HG03108 (cell line): ENCODE data around the gene NAP1L5.
A peak's percentile ranks its signal among the peaks of the same experiment; 100 is the strongest.

Experiments
- ATAC-seq: cut with Tn5 transposase; IDR thresholded peaks from one replicate; pipeline ENCODE4 v1.9.1; 2021; ENCODE audit warnings: moderate library complexity; ENCODE audit not compliant: unreplicated experiment

NAP1L5 gene, protein sequence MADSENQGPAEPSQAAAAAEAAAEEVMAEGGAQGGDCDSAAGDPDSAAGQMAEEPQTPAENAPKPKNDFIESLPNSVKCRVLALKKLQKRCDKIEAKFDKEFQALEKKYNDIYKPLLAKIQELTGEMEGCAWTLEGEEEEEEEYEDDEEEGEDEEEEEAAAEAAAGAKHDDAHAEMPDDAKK

DNA sequence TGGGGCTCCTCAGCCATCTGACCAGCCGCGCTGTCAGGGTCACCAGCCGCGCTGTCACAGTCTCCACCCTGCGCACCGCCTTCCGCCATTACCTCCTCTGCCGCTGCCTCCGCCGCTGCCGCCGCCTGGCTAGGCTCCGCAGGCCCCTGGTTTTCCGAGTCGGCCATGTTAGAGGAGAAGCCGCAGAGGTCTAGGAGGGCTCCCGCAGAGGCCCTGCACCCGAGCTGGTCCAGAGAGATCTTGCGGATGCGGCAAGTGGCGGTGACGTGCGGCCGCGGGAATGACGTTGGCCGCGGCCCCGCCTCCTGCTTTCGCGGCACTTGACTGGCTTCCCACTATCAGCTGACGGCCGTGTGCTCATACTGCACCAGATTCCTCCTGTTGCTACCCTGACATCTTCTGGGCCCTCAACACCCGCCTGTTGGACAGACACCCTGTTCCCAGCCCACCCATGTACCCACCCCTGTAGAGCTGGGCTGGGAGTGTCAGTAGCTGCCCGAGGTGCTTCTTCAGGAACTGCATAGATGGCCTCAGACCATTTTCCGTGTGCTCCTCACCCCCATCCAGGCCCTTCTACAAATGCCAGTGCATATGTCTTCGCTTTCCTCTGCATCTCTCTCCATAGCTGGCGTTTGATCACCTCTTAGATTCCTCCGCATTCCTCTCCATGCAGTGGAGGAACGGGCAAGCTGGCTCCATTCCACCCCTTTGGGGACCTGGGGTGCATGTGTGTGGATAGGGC is at the start of gene NAP1L5:
TSS of gene NAP1L5 (minus strand) at position 242 of the 742 bp plus-strand sequence. CDS start at position 167, 75 bp downstream.
- ATAC-seq: peak; percentile 86

DNA sequence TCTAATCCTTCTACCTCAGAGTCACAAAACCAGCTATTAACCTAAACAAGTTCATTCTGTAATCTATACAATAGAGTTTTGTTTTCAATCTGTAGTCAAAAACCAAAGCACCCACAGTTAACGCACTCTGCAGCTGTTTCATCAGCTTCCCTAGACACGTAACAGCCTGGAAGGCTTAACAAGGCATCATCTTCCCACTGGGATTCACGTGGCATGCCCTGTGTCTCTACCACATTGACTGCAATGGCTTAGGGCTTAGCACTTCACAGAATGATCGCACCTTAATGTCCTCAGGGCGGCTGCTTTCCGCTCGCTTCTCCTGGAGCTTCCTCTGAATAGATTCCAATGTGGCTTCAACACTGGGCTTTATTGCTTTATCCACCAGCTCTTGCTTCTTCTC is 49.7 kb upstream of the NAP1L5 start:
- ATAC-seq: no peak

DNA sequence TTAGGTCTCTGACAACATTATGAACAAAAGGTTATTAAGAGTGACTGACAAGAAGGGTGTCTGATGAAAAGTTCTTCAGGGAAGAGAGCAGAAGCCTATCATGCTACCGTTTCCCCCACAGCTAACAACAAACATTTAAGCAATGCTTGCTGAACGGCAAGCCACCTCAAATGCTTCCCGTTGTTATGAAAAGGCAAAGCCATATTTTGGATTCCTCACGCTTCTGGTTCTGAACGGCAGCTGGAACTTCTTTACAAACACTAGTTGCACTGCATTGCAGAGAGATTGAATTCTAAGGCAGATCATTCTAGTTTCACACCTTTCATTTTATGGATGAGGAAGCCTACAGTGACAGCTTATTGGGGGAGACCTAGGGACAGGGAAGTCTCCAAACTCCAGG is 48.6 kb upstream of the NAP1L5 start:
- ATAC-seq: no peak

DNA sequence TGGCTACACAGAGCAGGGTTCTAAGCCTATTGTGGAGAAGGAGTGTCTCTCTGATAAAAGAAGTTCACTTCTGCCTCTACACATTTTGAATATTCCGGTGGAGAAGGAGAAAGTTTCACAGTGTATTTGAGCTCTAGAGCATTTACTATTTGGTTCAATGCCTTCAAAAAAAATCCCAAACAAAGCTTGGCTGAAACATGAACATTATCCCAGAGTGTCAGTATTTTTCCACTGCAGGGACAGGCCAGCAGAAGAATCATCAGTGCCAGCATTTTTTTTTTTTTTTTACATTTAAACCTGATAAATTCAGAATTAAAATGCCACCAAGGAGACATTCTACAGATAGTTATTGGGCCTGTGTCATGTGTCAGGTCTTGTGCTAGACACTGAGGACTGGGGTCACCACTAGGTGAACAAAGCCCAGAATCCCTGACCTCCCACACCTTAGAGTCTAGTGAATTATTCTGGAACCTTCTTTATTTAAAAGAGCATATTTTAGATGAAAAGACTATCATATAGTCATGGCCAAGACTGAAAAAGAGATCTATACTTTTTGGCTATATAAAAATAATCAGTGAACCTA is 48.0 kb upstream of the NAP1L5 start:
- no peak for ATAC-seq

DNA sequence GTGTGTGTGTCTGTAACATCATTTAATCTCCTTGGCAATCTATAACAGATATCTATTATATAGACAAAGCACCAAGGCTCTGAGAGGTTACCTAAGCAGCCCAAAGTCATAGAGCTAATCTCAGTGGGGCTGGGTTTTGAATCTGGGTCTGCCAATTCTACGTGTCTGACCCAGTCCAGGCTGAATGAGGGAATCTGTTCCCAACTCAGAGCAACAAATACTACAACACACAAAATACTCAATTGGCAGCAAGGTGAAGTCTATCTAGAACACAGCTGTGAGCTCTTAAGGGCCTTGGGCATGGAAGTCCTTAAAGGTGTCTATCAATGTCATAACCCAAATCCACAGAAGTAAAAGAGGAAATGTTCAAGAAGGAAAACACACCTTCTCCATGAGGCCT is 47.5 kb upstream of the NAP1L5 start:
- no peak for ATAC-seq

DNA sequence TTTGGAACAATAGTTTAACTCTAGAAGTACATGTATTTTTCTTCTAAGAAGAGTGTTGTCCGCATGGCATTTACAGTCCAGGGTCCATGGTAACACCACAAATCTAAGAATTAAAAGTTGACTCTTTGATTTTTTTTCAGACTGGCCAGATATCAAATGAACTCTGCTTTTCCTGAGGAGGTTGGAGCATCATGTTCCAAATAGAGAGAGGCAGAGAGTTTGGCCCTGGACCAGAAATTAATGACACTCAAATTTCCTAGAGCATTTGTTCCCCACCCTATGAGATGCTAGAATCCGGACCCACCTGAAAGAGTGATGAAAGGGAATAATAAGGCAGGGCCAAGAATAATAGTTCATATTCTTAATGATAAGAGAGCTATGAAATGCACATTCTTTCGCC is 47.0 kb upstream of the NAP1L5 start:
- no peak for ATAC-seq

DNA sequence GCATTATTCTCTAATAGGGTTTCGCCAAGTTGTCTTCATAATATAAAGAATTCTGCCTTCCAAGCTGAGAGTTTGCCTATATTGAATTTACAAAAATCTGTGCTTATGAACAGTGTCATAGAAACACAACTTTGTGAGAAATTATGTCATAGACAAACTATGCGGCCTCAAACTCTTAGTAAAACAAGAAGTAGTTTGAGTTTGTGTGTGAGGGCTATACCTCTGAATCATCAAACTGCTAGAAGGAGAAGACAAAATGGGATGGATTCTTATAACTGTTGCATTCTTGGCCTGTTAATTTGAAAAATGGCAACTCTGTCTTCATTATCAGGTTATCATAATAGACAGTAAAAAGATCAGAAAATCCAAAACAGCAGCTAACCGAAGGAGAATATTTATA is 46.1 kb upstream of the NAP1L5 start:
- ATAC-seq: no peak

DNA sequence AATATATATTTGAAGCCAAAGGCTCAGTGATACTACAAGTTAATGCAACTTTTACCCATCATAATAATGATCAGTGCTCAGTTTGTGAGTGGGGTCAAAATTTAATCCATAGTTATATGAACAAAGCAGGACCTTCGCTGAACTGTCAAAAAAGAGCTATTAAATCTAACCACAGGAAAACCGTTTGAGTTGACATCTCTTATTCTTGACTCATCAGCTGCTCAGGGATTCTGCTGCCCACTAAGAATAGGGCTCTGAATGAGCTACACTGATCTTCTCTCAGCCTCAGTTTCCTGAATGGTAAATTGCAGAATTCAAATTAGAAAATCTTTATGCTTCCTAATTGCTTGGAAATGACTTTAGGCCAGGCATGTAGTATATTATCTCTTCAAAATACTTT is 44.9 kb upstream of the NAP1L5 start:
- ATAC-seq: no peak

DNA sequence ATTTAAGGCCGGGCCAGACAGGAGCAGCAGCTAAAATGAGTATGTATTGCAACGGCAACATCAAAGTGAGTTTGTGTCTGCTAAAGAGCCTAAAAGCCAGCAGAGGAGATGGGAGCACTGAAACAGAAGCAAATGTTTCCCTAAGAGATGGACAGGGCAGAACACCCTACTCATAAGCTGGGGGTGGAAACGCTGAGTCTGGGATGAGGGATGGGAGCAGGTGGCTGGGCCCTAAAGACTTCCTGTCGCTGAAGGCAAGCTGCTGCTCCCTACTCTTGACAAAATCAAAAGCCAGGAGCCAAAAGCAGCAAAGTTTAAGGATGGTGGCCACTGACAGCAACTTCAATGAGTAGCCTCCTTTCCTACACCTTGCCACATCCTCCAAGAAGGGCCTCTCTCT is 40.6 kb upstream of the NAP1L5 start:
- ATAC-seq: no peak

DNA sequence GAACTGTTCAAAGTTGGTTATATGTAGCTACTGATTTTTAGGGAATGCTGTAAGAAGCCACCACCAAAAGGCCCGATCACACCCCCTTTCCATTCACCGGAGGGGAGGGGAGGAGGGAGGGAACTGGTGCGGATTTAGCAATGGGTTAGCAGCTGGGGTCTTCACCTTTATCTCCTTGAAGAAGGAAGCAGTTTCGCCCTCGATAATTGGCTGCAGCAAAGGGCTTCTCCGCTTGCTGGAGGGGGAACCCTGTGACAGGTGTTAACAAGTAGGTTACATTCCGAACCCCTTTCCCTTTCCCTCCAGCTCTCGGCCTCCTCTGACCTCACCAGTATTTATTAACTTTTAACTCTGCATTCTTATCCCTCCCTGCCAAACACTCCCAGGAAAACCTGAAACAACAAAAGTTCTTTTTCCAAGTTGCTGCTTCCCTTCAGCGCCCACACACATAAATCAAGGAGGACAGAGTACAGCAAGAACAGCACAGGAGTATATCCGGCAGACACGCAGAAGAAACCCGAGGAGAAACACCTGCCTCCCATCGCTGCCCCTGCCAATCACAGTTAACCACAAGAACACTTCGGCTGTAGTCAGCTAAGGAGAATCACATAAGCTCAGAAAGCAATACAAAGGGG is 39.8 kb upstream of the NAP1L5 start:
- peak; percentile 95 for ATAC-seq

DNA sequence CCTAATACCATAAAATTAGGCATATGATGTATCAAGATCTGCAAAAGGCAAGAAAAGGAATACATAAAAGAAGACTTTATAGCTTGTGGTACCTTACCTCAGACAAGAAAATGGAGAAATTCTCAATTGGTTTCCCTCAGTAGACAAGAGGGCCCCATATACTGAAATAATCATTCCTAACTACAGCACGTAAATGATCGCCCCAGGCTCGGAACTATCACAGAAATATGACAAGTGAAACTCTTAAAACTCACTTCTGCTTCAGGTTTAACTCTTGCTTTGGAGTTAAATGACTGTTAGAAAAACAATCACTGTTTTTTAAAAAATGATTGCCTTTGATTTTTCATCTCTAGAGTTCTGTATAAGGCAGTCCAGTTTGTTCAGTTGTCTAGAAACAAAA is 38.6 kb upstream of the NAP1L5 start:
- ATAC-seq: no peak

DNA sequence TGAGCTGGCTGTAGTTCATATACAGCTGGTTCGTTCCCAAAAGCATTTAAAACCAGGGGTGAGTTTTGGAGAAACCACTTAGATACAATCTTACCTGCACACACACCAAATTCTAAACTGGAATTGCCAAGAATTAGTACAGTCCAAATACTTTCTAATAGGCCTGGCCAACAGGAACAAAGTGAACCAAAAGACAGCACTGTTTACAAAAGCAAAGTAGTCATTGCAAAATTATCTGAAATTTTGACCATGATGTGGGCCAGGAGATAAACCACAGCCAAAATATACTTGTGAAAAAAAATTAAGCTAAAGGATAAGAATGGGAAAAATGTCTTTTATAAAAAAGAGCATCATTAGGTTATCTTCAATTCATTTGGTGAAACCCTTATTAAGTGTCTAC is 37.9 kb upstream of the NAP1L5 start:
- no peak for ATAC-seq

DNA sequence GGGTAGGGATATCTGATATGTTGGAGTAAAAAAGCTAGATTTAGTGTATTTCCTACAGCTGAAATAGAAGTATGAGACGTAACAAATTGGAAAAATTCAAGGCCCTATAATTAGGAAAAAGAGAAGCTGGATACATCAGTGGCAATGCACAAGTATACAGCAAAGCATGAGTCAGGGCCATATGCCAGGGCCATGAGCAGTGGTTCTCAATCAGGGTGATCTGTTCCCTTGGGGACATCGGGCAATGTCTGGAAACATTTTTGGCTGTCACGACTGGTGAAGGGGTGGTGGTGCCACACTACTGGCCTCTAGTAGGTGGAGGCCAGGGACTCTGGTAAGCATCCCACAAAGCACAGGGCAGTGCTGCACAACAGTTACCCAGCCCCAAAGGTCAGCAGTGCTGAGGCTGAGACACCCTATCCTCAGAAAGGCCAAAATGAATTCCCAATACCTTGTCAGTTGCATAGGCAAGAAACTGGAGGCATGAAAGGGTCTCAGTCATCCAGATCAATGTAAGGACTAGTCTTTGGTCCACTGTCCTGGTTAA is 36.8 kb upstream of the NAP1L5 start:
- ATAC-seq: no peak

DNA sequence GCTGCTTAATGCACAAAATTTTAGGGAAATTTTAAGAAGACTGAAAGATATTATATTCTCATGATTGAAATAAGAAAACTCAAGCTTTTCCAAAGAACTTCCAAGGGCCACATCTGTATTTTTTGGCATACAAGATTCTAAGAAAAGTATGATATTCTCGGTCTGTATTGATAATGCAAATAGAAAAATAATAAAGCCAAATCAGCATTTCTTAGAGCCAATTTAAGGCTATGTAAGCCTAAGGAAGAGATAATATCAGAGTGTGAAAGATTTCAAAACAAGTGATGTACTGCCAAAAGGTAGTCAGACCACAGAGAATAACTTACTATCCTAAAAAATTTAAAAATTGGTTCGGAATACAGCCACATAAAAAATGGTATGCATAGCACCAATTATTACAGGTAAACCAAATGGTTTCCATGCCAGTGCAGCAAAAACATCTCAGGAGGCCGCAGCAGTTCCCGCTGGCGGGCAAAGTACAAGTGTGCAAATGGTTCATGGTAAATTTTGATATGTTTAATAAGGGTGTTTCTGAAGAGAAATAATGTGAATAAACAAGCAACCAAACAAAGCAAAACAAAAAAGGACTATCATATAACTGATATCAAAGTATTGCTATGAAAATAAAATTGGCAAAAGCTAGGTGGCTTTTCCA is 35.2 kb upstream of the NAP1L5 start:
- ATAC-seq: no peak

DNA sequence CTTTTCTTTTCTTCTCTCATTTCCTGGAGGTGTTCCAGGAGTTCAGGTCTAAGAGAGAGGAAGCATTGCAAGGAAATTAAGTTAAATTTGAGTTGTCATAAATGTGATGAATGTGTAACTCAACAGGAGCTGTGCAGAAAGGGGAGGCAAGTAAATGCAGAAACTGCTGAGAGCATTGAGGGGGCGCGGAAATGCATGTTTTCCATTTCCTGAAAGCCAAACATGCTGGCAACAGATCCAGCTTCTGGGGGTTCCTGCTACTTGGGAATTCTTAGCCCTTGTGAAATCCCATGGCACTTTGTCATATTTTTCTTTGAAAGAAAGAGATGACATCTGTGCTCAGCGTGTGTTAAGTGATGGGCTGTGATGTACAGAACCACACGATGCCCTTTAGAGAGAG is 33.8 kb upstream of the NAP1L5 start:
- ATAC-seq: no peak

DNA sequence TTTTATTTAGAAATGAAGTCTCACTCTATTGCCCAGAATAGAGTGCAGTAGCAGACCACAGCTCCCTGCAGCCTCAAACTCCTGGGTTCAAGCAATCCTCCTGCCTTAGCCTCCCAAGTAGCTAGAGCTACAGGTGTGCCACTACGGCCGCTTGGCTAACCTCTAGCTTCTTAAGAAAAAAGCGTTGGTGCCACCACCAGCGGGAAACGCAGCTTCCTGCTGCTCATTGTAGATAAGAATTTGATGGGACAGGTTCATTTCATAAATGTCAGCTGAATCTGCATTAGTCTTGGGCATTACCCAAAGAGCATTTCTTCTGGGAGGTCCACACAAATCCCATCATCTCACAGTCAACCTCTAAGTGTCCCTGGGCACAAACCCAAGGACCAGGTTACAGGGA is 33.2 kb upstream of the NAP1L5 start:
- no peak for ATAC-seq

DNA sequence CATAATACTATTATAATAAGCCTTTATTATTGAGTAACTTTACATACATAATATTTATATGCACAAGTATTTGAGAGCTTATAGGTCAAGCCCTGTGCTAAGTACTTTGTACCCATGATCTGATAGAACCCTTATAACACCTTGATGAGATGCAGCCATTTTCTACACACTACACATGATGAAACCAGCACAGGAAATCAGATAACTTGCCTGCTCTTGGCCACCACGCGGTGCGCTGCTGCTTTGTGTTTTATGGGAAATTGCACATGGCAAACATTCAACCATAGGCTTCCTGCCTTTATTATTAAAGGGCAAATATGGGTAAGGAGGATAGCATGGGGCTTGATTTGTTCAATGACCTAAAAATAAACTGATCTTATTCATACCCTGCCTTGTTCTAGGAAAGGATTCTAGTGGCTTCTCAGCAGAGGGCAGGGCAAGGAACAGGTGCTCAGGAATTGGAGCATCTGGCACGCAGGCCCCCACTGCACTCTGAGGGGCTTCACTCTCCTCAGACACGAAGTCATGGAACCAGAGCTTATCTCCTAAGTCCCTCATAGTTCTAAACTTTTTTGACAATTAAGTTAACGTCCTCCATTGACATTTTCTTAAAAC is 31.6 kb upstream of the NAP1L5 start:
- no peak for ATAC-seq

DNA sequence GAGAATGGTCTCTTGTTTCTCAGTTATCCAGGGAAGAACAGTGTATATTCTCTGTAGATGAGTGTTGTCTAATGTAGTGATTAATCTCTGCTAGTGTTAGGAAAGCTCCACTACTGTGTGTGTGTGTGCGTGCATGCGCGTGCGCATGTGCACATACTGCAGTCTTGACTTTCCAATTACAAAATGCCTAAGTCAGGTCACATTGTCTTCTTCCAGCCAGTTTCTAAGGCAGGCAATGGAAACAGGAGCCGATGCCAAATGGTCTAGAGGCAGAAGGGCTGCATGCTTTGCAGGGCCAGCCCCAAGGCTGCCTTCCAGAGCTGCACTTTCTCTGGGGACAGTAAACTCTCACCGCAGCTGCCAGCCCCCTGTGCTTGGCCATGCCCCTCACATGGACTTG is 30.5 kb upstream of the NAP1L5 start:
- no peak for ATAC-seq

DNA sequence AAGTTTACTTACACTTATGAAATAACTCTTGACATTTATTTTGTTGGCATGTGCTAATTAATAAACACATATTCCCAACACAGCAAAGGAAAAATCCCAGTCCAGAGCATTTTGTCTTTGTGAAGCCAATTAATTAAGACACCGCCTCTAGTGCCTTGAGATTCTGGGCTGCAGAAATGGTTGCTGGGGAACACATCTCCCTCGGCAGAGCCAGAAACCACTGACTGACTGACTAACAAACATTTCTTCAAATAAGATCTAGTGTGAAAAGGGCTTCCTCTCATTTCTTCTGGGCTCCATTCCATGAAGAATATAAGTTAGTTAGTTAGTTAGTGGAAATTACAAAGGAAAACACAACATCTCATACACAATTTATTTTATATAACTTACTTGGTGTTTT is 28.4 kb upstream of the NAP1L5 start:
- no peak for ATAC-seq

DNA sequence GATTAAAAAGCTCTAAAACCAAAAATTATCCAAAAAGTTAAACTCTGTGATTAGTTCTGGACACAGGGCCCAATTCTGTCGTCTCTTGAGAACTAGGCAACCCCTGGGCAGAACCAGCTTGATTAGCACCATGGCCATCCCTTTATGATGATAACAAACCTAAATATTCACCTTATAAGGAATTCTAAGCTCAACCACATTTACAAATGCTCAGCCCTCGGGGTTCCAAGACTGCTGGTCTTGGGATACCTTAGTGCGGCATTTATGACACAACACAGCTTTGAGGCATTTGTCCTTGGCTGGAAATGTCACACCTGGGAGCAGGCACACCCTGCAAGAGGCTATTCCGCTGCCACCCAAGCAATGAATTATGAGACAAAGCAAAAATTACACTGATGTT is 27.5 kb upstream of the NAP1L5 start:
- ATAC-seq: no peak

DNA sequence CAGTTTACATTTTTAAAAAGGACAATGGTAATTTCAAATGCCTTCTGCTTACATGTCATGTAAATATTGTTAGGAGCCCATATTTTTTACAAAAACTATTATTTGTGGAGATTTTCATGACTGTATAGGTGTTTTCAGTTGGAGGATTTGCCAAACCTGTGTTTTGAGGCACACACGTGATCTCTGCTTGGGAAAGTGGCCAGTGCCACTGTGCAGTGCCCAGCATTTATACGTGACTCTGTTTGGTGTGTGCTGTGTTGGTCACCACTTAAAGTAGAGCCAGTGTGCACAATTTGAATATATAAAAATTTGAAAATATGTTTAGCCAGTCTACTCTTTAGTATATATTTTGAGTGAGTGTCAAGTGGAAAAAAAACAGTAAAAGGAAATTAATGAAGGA is 26.8 kb upstream of the NAP1L5 start:
- ATAC-seq: no peak
